Measurements from ENCODE around the gene LRRC9. TPM values are rescaled to one million over a fixed set of nuclear protein-coding genes. Genes with fewer than 3 reads are reported as not detected.

LRRC9 gene
- total and polyA plus RNA-seq, 2 of the 13 experiments (the other 11 are each of a cell fraction or from before 2014, with no cell fraction given) = 0.08 to 0.18 TPM

GRCh38 chr14:60091550-60092525 lies 171.9 kb downstream of the LRRC9 start, which contains the start of gene PCNX4 (continued):
- peak; percentile 70; the same call in 1 of the 2 replicates for TF ChIP-seq ZNF780A (CRISPR knock-in tag; IDR thresholded peaks at IDR 0.05)
- TF ChIP-seq TCF7 (IDR thresholded peaks at IDR 0.05; ENCODE audit: low read depth) = no peak
- TF ChIP-seq ZNF432 (CRISPR knock-in tag; IDR thresholded peaks at IDR 0.05; ENCODE audit: borderline replicate concordance) = no peak
- peak; percentile 91 for TF ChIP-seq ZFP36L1 (CRISPR knock-in tag; IDR thresholded peaks at IDR 0.05)
- no peak for TF ChIP-seq ATM (IDR thresholded peaks at IDR 0.05; ENCODE audit: borderline replicate concordance)
- no peak for TF ChIP-seq FOXK2 (IDR thresholded peaks at IDR 0.05)
- no peak for TF ChIP-seq ZNF629 (CRISPR knock-in tag; conservative IDR thresholded peaks at IDR 0.05)
- TF ChIP-seq HMGXB4 (CRISPR knock-in tag; IDR thresholded peaks at IDR 0.05; ENCODE audit: borderline replicate concordance in 1 of 2, low read depth in 1 of 2) = peak; percentile 90 to 97
- peak; percentile 79; the same call in 1 of the 2 replicates for TF ChIP-seq SIN3A (IDR thresholded peaks at IDR 0.05; ENCODE audit: borderline replicate concordance, low read depth, low read length)
- peak; percentile 69 for TF ChIP-seq FOSL2 (CRISPR knock-in tag; IDR thresholded peaks at IDR 0.05)
- TF ChIP-seq NFE2L1 (CRISPR knock-in tag; IDR thresholded peaks at IDR 0.05; ENCODE audit: borderline replicate concordance) = no peak
- peak; percentile 89; the same call in 1 of the 2 replicates for TF ChIP-seq CSRNP1 (CRISPR knock-in tag; IDR thresholded peaks at IDR 0.05)
- peak; percentile 54; the same call in 1 of the 2 replicates for TF ChIP-seq NCOA2 (CRISPR knock-in tag; IDR thresholded peaks at IDR 0.05)
- no peak for TF ChIP-seq DDIT3 (CRISPR knock-in tag; IDR thresholded peaks at IDR 0.05)
- TF ChIP-seq ZNF205 (CRISPR knock-in tag; IDR thresholded peaks at IDR 0.05) = 0 out of 2 replicates have a peak, but pooled peaks have one; percentile 76
- TF ChIP-seq FLYWCH1 (CRISPR knock-in tag; IDR thresholded peaks at IDR 0.05) = no peak
- peak; percentile 55; the same call in 1 of the 2 replicates for TF ChIP-seq SOX5 (CRISPR knock-in tag; IDR thresholded peaks at IDR 0.05; ENCODE audit: borderline replicate concordance)
- peak; percentile 82 for TF ChIP-seq NR2C2 (CRISPR knock-in tag; IDR thresholded peaks at IDR 0.05; ENCODE audit: borderline replicate concordance)
- peak; percentile 89; the same call in 1 of the 2 replicates for TF ChIP-seq ZNF790 (CRISPR knock-in tag; IDR thresholded peaks at IDR 0.05; ENCODE audit: borderline replicate concordance)

Data from HepG2 (cell line).